Gastrocnemius medialis (tissue), 4 donors: ENCODE data around the gene HIPK2.

Source experiments
- CTCF ChIP-seq, 5 experiments: fragments of 450-650 bp in 3 of 5; fragments of 200-600 bp in 2 of 5; sonication (generic) in 2 of 5; IDR thresholded peaks in 4 of 5; conservative IDR thresholded peaks in 1 of 5; 1 replicate in 4 of 5; 2 replicates in 1 of 5; pipeline ENCODE4 v1.5.1; 2016 to 2019; ENCODE audit warnings: antibody characterized with exemption in 5 of 5, mild to moderate bottlenecking in 3 of 5, moderate library complexity in 3 of 5
- POLR2A ChIP-seq, 2 donors: fragments of 450-650 bp; IDR thresholded peaks; one replicate each; pipeline ENCODE4 v1.6.1; 2017; ENCODE audit warnings: antibody characterized with exemption in 2 of 2, mild to moderate bottlenecking in 2 of 2, moderate library complexity in 2 of 2

GRCh38 chr7:139758388-139758787 is 19.4 kb downstream of the HIPK2 start:
- TF ChIP-seq CTCF (IDR thresholded peaks at IDR 0.05 in 4 of 5, conservative IDR thresholded peaks at IDR 0.05 in 1 of 5) (no peak), POLR2A (IDR thresholded peaks at IDR 0.05) (no peak)
